22Rv1 (cell line): ENCODE data around the gene RCE1.

Source experiments
- ZFX ChIP-seq: fragments of 450-650 bp; IDR thresholded peaks from 2 replicates; pipeline ENCODE4 v1.6.1; 2017; ENCODE audit warnings: antibody characterized with exemption, borderline replicate concordance
- TF ChIP-seq, protein P1 (sequence below): fragments of 450-650 bp; IDR thresholded peaks from 2 replicates; pipeline ENCODE4 v1.5.1; 2017; ENCODE audit warnings: mild to moderate bottlenecking

DNA sequence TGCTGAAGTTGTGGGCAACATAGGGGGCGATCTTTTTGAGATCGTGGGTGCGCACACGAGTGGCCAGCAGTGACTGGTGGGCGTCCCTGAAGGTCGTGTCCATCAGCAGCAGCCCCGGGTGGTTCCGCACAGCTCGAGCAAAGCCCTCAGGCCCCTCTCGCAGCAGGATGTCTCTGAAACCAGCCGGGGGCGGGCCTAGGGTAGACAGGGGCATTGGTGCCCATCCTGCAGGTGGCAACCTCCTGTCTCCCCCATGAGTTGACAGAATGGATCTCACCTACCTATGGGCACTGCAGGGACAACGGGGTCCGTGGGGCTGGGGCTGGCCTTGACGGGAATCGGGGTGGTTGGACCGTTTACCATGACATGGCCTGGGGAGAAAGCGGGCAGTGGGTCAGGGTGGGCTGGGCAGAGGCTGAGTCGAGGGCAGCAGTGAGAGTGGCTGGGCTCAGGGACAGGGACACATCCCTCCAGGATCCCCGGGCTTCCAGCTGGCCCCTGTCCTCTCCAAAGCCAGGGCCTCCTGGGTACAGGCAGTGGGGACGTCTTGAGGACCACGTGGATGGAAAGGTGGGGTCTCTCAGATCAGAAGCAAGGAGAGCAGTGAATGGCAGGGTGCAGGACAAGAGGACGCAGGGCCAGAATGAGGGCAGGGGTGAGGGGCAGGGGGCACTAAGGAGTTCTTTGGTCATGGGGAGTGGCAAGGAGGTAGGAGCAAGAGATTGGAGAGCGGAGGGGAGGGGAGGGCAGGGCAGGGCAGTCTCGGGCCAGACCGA lies 9.4 kb downstream of the RCE1 start:
- TF ChIP-seq, protein P1, sequence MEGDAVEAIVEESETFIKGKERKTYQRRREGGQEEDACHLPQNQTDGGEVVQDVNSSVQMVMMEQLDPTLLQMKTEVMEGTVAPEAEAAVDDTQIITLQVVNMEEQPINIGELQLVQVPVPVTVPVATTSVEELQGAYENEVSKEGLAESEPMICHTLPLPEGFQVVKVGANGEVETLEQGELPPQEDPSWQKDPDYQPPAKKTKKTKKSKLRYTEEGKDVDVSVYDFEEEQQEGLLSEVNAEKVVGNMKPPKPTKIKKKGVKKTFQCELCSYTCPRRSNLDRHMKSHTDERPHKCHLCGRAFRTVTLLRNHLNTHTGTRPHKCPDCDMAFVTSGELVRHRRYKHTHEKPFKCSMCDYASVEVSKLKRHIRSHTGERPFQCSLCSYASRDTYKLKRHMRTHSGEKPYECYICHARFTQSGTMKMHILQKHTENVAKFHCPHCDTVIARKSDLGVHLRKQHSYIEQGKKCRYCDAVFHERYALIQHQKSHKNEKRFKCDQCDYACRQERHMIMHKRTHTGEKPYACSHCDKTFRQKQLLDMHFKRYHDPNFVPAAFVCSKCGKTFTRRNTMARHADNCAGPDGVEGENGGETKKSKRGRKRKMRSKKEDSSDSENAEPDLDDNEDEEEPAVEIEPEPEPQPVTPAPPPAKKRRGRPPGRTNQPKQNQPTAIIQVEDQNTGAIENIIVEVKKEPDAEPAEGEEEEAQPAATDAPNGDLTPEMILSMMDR: no peak
- TF ChIP-seq ZFX: no peak
